HPDE6-E6E7 (cell line): ENCODE results near the gene OCA2.
"Not testable (repeated sequence)": the region's sequence is repeated elsewhere in the genome, so short reads cannot be mapped to it uniquely, and the experiment has no call there.

Experiments
- DNase-seq: peaks from one replicate; pipeline ENCODE4 v3.0.0; 2011; ENCODE audit warnings: missing footprints; ENCODE audit errors: extremely low spot score

The OCA2 gene

DNA sequence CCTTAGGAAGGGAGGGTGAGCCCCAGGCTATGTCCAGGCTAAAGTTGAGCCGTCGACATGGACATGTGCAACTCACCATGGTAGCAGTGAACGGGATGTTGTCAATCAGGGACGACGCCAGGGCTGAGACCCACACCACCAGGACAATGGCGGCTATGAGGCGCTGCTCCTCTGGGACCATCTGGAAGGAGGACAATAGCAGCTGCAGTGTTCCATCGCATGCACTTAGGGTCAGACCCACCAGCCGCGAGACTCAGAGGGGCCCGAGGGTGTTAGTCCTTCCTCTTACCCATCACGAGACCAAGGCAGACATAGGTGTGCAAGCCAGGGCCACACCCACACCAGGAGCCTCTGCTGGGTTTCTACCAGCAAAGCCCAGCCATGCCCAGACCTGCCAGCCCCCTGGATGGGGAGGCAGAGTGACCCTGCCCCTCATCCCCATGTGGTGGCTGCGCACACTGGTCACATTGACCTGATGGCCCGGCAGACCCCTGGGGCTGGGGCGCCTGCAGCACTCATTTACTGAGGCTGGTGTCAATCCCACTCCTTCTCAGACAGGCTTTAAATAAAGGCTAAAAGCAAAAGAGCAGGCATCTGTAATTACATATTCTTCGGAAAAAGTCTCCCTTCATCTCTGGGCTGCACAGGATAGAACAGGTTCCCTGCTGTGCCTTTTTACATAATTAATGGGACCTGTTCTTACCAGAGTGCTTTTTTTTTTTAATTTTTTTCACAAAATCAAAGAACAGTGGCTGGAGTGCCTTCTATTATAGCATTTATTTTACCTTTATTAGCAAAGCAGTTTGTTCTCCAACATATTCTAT is 227.8 kb downstream of the OCA2 start:
- DNase-seq: no peak

GRCh38 chr15:27870320-27870719 is 228.8 kb downstream of the OCA2 start:
- no peak for DNase-seq

DNA sequence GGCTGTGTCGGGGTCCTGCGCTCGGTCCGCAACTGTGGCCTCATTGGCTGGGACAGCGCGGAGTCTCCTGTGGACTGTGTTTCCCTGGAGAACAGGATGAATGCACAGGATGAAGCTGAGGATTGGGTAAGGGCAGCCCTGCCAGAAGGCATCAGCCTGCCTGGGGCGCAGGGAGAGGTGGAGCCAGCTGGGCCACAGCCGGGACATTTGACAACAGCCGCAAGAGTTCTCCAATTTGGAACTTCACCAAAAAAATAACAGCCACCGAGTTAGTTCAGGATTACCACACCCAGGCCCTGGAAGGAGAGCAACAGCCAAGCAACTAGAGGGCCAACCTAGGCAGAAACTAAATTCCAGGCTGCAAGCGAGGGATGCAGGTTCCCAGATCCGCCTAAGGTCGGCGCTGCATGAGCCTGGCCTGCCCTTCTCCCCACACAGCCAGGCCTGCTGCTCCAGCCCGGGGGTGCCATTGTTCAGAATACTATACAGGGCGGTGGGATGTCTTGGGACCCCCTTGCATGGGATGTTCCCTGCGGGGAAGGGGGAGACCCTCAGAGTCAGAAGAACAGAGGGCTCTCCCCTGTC is 229.3 kb downstream of the OCA2 start:
- no peak for DNase-seq

GRCh38 chr15:27868828-27869404 is 230.2 kb downstream of the OCA2 start:
- DNase-seq: no peak

GRCh38 chr15:27867861-27868260 is 231.3 kb downstream of the OCA2 start:
- DNase-seq: no peak

DNA sequence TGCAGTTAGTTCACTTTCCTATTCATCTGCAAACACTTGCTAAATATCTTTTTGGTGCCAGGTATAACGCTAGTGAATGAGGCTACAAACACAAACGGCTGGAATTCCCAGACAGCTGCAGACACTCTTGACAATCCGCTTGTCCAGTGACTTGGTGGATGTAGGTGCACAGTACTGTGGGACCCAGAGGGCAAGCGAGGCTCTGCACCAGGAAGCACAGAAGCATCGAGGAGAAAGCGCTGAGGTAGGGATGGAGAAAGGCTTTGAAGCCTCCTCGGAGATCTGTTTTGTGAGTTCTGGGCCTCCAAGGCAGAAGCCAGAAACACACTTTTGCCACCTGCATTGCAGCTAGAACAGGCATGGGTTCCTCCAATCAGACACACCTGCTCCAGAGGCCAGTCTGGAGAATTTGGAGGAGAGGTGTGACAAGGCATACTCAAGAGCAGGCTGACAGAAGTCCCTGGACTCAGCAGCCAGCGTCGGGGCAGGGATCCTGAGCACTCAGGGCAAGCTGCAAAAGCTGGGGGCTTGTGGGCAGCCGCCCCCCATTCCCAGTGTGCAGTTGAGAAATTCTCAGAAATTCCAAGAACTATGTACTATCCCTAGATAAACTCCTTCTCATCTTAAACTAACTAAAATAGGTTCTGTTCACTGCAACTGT is 232.5 kb downstream of the OCA2 start:
- no peak for DNase-seq

DNA sequence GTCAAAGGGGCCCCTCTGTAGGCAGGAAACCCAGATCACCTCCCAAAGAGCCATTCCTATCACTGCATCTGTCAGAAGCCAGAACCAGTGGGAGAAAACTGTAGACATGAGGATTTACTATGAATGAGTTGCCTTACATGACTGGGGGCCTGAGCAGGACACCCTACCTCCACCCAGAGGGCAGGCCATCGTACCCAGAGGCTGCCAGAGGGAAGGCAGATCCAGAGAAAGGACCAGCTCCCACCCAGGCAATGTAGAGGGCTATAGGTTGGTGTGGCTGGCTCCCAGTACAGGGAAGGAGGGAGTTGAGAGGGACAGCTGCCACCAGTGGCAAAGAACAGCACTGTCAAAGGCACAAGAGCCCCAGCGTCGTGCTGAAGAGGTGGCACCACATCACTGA is 233.2 kb downstream of the OCA2 start:
- no peak for DNase-seq

DNA sequence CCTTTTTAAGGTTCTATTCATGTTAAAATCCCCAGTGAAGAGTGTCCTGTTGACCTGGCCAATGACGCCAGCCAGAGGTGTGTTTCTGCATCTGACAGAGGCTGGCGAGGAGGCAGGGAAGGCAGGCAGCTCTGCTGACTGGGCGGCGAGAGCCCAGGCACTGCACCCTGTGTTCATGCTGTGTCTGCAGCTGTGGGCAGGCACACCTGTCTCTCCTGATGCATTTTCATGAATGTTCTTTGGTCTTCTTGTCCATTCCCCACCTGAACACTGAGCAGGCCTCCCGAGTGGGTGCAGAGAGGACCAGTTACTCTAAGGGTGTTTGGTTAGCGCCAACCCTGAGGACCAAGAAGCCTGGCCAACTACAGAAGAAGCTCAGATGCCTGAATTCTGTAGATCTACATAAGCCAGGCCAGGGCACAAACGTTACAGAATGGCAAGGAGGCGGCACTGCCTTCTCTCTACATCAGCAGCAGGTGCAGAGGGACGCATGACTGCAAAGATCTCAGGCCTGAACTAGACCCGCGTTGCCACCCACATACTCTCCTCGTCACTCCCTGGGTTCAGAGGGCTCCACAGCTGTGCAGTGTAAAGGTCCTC is 233.7 kb downstream of the OCA2 start:
- DNase-seq: no peak

- no peak for DNase-seq
These were observed 234.4 kb downstream of the OCA2 start for GRCh38 chr15:27864719-27865118.

- DNase-seq: no peak
These were observed 235.0 kb downstream of the OCA2 start for GRCh38 chr15:27864086-27864485.

GRCh38 chr15:27863000-27863399 is 236.1 kb downstream of the OCA2 start:
- no peak for DNase-seq

GRCh38 chr15:27861171-27861570 is 237.9 kb downstream of the OCA2 start:
- DNase-seq: no peak

- DNase-seq: no peak
These were observed 244.0 kb downstream of the OCA2 start for GRCh38 chr15:27855137-27855536.

DNA sequence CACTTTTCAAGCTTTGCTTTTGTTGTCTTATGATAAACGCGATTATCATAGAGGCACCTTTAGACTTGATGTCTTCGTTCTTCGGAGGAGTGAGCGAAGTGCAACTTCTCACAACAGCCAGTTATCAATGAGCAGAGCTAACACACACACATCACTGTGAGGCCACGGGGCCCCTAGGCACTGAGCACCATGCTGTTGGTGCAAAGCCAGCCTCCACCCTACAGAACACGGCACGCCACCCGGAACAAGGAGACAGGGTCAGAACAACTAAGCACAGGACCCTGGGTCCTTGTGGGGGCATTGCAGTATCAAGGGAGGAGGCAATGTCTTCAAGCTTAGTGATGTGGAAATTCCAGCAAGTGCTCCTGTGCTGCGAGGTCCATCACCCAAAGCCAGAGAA is 244.5 kb downstream of the OCA2 start:
- DNase-seq: no peak

- DNase-seq: no peak
These were observed 245.3 kb downstream of the OCA2 start for GRCh38 chr15:27853624-27854455.

GRCh38 chr15:27851858-27852210 is 247.3 kb downstream of the OCA2 start:
- no peak for DNase-seq

GRCh38 chr15:27850981-27851857 is 247.9 kb downstream of the OCA2 start:
- no peak for DNase-seq

GRCh38 chr15:27850050-27850449 is 249.1 kb downstream of the OCA2 start:
- DNase-seq: no peak

GRCh38 chr15:27848936-27849335 is 250.2 kb downstream of the OCA2 start:
- not testable (repeated sequence) for DNase-seq
